NCI-H2107 treated with DMSO at 0.1 percent for 48 hours (cell line): ENCODE results near the gene SLC45A2.
"Not testable (repeated sequence)": the region's sequence is repeated elsewhere in the genome, so short reads cannot be mapped to it uniquely, and the experiment has no call there.

Experiments used
- DNase-seq: peaks from one replicate; lab custom pipeline; 2025; ENCODE audit not compliant: unreplicated experiment; lab: John Stamatoyannopoulos, UW

Gene SLC45A2, protein sequence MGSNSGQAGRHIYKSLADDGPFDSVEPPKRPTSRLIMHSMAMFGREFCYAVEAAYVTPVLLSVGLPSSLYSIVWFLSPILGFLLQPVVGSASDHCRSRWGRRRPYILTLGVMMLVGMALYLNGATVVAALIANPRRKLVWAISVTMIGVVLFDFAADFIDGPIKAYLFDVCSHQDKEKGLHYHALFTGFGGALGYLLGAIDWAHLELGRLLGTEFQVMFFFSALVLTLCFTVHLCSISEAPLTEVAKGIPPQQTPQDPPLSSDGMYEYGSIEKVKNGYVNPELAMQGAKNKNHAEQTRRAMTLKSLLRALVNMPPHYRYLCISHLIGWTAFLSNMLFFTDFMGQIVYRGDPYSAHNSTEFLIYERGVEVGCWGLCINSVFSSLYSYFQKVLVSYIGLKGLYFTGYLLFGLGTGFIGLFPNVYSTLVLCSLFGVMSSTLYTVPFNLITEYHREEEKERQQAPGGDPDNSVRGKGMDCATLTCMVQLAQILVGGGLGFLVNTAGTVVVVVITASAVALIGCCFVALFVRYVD

GRCh38 chr5:33984671-33985124, at the start of gene SLC45A2:
Gene SLC45A2 (minus strand): TSS chr5:33984693. CDS start chr5:33984583, 110 bp downstream.
- no peak for DNase-seq

DNA sequence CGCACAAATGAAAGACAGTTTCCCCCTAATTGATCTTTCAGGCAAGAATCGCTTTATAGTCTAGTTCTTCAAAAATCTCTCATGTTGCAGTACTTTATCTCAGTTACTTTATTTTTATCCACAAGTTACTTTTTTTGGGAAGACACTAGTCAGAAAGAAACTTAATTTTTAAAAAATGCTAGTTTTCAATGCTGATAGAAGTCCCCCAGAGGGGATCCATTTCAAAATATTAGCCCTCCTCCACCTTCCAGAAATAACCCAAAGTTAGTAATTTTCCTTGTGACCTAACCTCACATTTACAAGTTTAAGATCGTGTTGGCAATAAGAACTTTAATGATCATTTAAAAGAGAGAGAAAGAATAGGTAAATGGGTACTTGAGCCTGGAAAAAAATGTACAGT, 47.5 kb upstream of the SLC45A2 start:
- no peak for DNase-seq

DNA sequence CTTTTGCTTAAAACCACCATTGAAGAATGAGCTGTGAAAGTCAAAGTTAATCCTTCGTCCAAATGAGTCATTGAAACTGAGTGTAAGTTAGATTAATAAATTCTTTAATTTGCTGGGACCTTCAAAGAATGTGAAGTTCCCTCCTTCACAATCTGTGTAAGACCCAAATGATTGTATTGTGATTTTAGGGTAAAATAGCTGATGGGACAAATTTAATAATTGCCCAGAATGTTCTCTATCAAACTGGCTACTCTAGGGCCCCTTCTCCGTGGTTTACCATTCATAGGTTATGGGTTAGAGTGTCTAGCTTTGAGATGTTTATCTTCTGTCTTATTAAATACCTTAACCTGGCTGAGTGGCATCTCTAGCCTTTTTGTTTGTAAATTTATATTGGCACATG, 46.6 kb upstream of the SLC45A2 start:
- DNase-seq = no peak

GRCh38 chr5:34030585-34030984, 46.1 kb upstream of the SLC45A2 start:
- DNase-seq = not testable (repeated sequence)

- no peak for DNase-seq
These were observed 45.6 kb upstream of the SLC45A2 start for GRCh38 chr5:34030048-34030447.

- no peak for DNase-seq
These were observed 43.9 kb upstream of the SLC45A2 start for GRCh38 chr5:34028349-34028748.

DNA sequence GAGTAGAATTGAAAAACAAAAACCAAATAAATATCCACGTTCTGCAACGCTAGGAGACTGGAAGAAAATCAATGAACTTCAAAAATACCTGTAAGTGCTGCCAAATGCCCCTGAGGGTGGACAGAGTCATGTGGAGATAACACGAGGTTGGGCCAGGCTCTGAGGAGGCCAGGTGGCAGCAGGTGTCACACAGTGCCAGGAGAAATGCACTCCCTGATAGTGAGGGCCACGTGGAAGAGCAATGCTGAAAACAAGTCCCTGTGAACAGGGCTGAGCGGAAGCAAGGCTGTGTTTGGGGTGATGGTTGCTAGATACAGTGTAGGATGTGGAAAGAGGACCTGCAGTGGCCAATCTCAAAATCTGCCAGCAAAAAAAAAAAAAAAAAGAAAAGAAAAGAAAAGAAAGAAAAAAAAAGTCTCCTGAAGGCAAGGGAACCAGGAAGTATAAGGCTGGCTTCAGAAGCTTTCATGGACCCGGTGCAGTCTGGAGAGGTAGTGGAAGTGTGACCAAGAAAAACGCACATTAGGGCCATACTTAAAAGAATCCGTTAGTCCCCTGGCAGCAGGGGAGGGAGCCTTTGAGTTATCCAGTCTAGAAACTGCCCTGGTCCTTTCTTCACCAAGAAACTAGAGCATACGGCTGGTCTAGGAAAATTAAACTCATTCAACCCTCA, 41.7 kb upstream of the SLC45A2 start:
- DNase-seq = no peak

- DNase-seq = no peak
These were observed 37.7 kb upstream of the SLC45A2 start for GRCh38 chr5:34022121-34022705.

- no peak for DNase-seq
These were observed 36.8 kb upstream of the SLC45A2 start for GRCh38 chr5:34021334-34021733.

DNA sequence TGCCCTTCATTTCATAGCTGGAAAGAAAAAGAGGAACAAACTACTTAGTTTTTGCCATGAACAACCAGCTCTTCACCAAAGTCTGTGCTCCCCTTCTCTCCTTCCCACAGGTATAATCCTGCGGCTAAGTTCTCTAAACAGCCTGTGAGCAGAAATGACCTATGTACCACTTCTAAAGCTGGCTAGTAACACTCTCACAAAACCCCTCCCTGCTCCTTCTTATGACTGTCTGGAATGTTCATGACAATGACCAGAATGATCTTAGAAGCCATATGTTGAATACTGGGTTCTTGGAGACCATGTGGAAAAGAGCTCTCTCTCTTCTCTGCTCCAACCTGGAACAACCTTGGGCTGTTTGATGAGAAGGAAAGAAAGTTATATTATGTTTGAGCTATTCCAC, 36.2 kb upstream of the SLC45A2 start:
- no peak for DNase-seq

DNA sequence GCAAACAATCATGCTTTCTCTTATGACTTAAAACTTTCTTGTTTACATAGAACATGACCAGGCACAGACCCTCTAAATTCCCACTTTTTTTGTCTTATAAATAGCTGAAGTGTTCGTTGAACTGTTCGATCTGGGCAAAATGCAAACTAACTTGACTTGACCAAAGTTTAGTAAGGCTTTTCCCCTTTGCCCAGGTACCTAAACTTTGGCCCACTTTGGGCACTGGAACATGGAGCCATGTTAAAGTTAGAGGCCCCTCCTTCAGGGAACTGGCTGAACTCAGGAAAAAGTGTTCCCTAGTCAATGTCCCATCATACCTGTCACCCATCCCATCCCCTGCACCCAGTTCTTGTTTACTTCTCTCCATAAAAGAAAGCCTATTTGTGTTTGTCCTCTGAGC, 32.8 kb upstream of the SLC45A2 start:
- no peak for DNase-seq

- DNase-seq = no peak
These were observed 32.3 kb upstream of the SLC45A2 start for GRCh38 chr5:34016750-34017149.

DNA sequence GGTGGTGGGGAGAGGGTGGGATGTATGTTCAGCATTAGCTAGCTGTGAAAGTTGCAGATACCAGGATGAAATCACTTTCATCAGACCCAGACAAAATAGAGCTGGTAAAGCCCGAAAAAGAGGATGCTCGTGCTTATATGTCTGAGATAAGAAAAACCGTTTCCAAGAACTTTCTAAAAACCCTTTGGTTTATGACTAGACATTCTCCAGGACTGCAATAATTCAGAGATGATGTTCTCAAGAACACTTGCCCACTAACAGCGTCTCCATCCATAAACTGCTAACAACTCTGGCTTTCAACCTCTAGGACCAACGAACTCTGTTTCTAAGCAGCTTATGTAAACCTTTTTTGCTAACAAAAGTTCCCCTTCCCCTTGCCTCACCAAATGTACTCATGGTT, 31.7 kb upstream of the SLC45A2 start:
- no peak for DNase-seq

DNA sequence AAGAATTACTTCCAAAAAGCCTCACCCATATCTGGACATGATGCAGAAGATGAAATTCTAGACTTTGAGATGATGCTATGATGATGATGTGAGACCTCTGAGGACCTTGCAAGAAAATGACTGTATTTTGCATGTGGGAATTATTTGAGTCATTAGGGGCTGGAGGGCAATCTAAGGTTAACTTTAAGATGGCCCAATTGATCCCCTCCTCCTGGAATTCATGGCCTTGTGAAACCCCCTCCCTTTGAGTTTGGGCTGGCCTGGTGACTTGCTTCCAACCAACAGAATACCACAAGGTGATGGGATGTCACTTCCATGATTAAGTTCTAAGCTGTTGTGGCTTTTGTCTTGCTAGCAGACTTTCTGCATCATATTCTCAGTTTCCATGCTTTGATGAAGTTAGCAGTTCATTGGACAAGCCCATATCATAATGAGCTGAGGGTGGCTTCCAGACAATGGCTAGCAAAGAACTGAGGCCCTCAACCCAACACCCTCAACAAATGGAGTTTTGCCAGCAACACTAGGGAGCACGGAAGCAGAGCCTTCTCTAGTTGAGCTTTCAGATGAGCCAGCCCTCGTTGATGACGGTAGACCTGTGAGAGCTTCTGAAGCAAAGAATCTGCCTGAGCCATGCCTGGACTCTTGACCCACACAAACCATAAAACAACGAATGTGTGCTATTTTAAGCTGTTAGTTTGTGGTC, 30.8 kb upstream of the SLC45A2 start:
- DNase-seq = no peak

- no peak for DNase-seq
These were observed 30.1 kb upstream of the SLC45A2 start for GRCh38 chr5:34014626-34015025.

DNA sequence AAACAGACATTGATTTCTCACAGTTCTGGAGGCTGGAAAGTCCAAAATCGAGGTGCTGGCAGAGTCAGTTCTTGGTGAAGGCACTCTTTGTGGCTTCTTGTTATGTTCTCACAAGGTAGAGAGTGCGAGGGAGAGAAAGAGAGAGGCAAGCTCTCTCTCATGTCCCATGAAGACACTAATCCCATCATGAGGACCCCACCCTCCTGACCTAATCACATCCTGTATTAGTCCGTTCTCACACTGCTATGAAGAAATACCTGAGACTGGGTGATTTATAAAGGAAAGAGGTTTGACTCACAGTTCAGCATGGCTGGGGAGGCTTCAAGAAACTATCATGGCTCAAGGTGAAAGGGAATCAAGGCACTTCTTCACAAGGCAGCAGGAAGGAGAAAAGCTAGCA, 29.1 kb upstream of the SLC45A2 start:
- no peak for DNase-seq

GRCh38 chr5:34012791-34013190, 28.3 kb upstream of the SLC45A2 start:
- DNase-seq = no peak

DNA sequence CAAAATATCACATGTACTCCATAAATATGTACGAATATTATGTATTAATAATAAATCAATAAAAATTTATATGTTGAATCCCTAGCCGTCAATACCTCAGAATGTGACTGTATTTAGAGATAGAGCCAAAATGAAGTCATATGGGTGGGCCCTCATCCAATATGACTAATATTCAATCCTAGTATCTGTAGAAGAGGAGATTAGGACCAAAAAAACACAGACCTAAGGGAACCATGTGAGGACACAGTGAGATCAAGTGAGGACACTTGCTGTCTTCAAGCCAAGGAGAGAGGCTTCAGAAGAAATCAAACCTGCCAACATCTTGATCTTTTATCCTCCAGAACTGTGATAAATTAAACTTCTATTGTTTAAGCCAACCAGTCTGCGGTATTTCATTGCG, 27.0 kb upstream of the SLC45A2 start:
- DNase-seq = no peak

GRCh38 chr5:34010146-34010545, 25.7 kb upstream of the SLC45A2 start:
- DNase-seq = not testable (repeated sequence)

GRCh38 chr5:34009610-34010009, 25.1 kb upstream of the SLC45A2 start:
- DNase-seq = no peak

DNA sequence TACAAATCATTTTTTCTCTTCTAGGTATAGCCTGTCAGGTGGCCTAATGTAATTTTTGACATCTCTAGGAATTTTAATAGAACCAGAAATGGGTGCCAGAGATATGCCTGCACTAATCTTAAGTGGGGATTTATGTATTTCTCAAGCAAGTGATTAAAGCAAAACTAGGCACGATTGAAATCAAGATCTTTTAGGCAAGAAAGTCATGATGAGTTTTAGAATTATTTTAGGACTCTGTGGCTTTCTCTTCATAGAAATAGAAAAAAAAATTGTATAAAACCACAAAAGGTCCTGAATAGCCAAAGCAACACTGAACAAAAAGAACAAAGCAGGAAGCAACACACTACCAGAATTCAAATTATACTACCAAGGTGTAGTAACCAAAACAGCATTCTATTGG, 24.3 kb upstream of the SLC45A2 start:
- DNase-seq = peak; percentile 57
